Endothelial cell of umbilical vein (primary cell): ENCODE measurements around the gene LENEP. TPM values are rescaled to one million over a fixed set of nuclear protein-coding genes. Genes with fewer than 3 reads are reported as not detected.

Experiments used
- BruUV-seq: library from RNA; stranded (reverse); fragments of 400-500 nt; replicated peaks from 2 replicates; lab custom pipeline; 2021; lab: Mats Ljungman, UMichigan
- CTCF ChIA-PET: fragments of 300-600, 350-600 bp; sonication (Branson Sonifier 250); formaldehyde crosslinking; loops from one replicate; lab custom pipeline; 2021; ENCODE audit warnings: antibody characterized with exemption, inconsistent platforms; lab: Charles Lee
- POLR2A ChIA-PET: fragments of 300-600, 350-600 bp; sonication (Branson Sonifier 250); formaldehyde crosslinking; loops from one replicate; lab custom pipeline; 2021; ENCODE audit warnings: antibody characterized with exemption, inconsistent platforms; lab: Charles Lee
- DNase-seq: peaks from one replicate; pipeline ENCODE4 v3.0.0-alpha.2; 2011; ENCODE audit warnings: low read depth, low spot score
- FAIRE-seq: peaks from 2 replicates; lab custom pipeline; 2011; peaks lifted over from hg19 to GRCh38; lab: Jason Lieb, UNC
- H2AFZ ChIP-seq: 2 replicates; pipeline ENCODE4 v1.6.0; 2012; ENCODE audit warnings: low read depth, low read length, control low read depth, inconsistent platforms
- H3K27ac ChIP-seq: 2 replicates; pipeline ENCODE4 v1.5.1; 2011; ENCODE audit warnings: low read depth, mild to moderate bottlenecking, control low read depth, low read length, moderate library complexity; ENCODE audit not compliant: insufficient read depth
- H3K27me3 ChIP-seq, 2 experiments: 2 replicates each; pipeline versions ENCODE4 v1.6.0 to v1.6.1; 2011; ENCODE audit warnings: low read length in 2 of 2, mixed read lengths in 1 of 2; ENCODE audit not compliant: control insufficient read depth in 2 of 2, insufficient read depth in 2 of 2
- H3K36me3 ChIP-seq, 2 experiments: 2 replicates in 1 of 2; 3 replicates in 1 of 2; pipeline ENCODE4 v1.5.1; 2011; ENCODE audit warnings: low read length in 2 of 2, mild to moderate bottlenecking in 1 of 2, moderate library complexity in 1 of 2; ENCODE audit not compliant: control insufficient read depth in 2 of 2, insufficient read depth in 2 of 2; ENCODE audit errors: extremely low read depth in 1 of 2
- H3K4me1 ChIP-seq: 3 replicates; pipeline ENCODE4 v1.5.1; 2011; ENCODE audit warnings: mild to moderate bottlenecking, low read length; ENCODE audit not compliant: control insufficient read depth, insufficient read depth; ENCODE audit errors: extremely low read depth
- H3K4me2 ChIP-seq: 2 replicates; pipeline ENCODE4 v1.6.1; 2011; ENCODE audit warnings: low read length, control low read depth, mixed read lengths; ENCODE audit not compliant: insufficient read depth
- H3K4me3 ChIP-seq, 3 experiments: fragments of 200-600 bp in 1 of 3; sonication (generic), shearing (Covaris generic) in 1 of 3; replicated peaks in 1 of 3; 2 replicates each; pipeline ENCODE4 v1.5.1; 2011 to 2016; ENCODE audit warnings: control low read depth in 3 of 3, low read length in 3 of 3, mild to moderate bottlenecking in 2 of 3, inconsistent platforms in 1 of 3, low read depth in 1 of 3, moderate library complexity in 1 of 3; ENCODE audit not compliant: insufficient read depth in 1 of 3
- H3K79me2 ChIP-seq: 2 replicates; pipeline ENCODE4 v1.6.0; 2012; ENCODE audit warnings: low read length, inconsistent platforms; ENCODE audit not compliant: control insufficient read depth, insufficient read depth
- H3K9ac ChIP-seq: replicated peaks from 2 replicates; pipeline ENCODE3; 2011; ENCODE audit warnings: low read length, control low read depth; ENCODE audit not compliant: insufficient read depth; ENCODE audit errors: extremely low read depth
- H3K9me1 ChIP-seq: replicated peaks from 3 replicates; pipeline ENCODE4 v1.6.0; 2011; ENCODE audit warnings: mild to moderate bottlenecking, low read length; ENCODE audit not compliant: control insufficient read depth, insufficient read depth; ENCODE audit errors: extremely low read depth
- H3K9me3 ChIP-seq: replicated peaks from 2 replicates; pipeline ENCODE4 v1.5.1; 2012; ENCODE audit warnings: low read length, inconsistent platforms; ENCODE audit not compliant: control insufficient read depth, insufficient read depth
- H4K20me1 ChIP-seq: replicated peaks from 2 replicates; pipeline ENCODE3; 2011; ENCODE audit warnings: mild to moderate bottlenecking, low read length; ENCODE audit not compliant: control insufficient read depth, insufficient read depth; ENCODE audit errors: extremely low read depth
- EZH2 ChIP-seq: IDR thresholded peaks from 2 replicates; pipeline ENCODE4 v1.6.1; 2012; ENCODE audit warnings: borderline replicate concordance, low read depth, mild to moderate bottlenecking, moderate library complexity, low read length, inconsistent platforms; ENCODE audit not compliant: severe bottlenecking
- FOS ChIP-seq: IDR thresholded peaks from 2 replicates; pipeline ENCODE4 v1.6.1; 2011; ENCODE audit warnings: mild to moderate bottlenecking, low read length, moderate library complexity, borderline replicate concordance; ENCODE audit not compliant: insufficient read depth
- GATA2 ChIP-seq: IDR thresholded peaks from 2 replicates; pipeline ENCODE4 v1.7.0; 2011; ENCODE audit warnings: low read depth, mild to moderate bottlenecking, moderate library complexity, mixed read lengths, low read length; ENCODE audit not compliant: insufficient read length, insufficient read depth
- JUN ChIP-seq: IDR thresholded peaks from 2 replicates; pipeline ENCODE4 v1.6.1; 2011; ENCODE audit warnings: borderline replicate concordance, low read depth; ENCODE audit not compliant: insufficient read length, insufficient read depth
- MYC ChIP-seq: IDR thresholded peaks from one replicate; pipeline ENCODE4 v1.6.1; 2011; ENCODE audit warnings: mild to moderate bottlenecking, low read depth, low read length
- POLR2A ChIP-seq: IDR thresholded peaks from 2 replicates; pipeline ENCODE4 v1.6.1; 2012; ENCODE audit warnings: low read depth, mild to moderate bottlenecking, control low read depth, low read length
- POLR2AphosphoS5 ChIP-seq: IDR thresholded peaks from 2 replicates; pipeline ENCODE4 v1.6.1; 2012; ENCODE audit warnings: low read depth, mild to moderate bottlenecking, control low read depth, low read length, moderate library complexity; ENCODE audit not compliant: insufficient read depth
- dilution Hi-C: fragments of 300-500 bp; cut with MboI; formaldehyde crosslinking; loops from one replicate; pipeline ENCODE4 v1.15.0; 2019; ENCODE audit warnings: low sequenced_read_pairs; ENCODE audit not compliant: extremely low pct_ligation_motif_present
- intact Hi-C: fragments of 100-400 bp; cut with micrococcal nuclease; formaldehyde crosslinking; loops from one replicate; pipeline ENCODE4 v1.10.0; 2022
- polyA plus RNA-seq, 4 experiments: library from polyadenylated mRNA; depleted of rRNA in 3 of 4; stranded (reverse) in 3 of 4; unstranded in 1 of 4; fragments of >200 nt; gene quantifications; 2 replicates each; pipeline versions ENCODE4 v1.2.1 to v1.2.3, GENCODE V29; 2011 to 2012; ENCODE audit warnings: missing spikeins in 1 of 4
- total RNA-seq: library from RNA; stranded (reverse); gene quantifications from 2 replicates; pipeline ENCODE4 v1.2.3, GENCODE V29; 2021
- TF ChIP-seq, protein P1 (sequence below), 2 donors: IDR thresholded peaks; 1 replicate in 1 of 2; 2 replicates in 1 of 2; pipeline ENCODE4 v1.5.1; 2011; ENCODE audit warnings: low read length in 2 of 2, mild to moderate bottlenecking in 2 of 2, moderate library complexity in 2 of 2, control low read depth in 1 of 2, inconsistent platforms in 1 of 2, low read depth in 1 of 2; ENCODE audit not compliant: insufficient read depth in 1 of 2; ENCODE audit errors: extremely low read depth in 1 of 2
- TF ChIP-seq, protein P2 (sequence below): IDR thresholded peaks from 2 replicates; pipeline ENCODE4 v1.6.1; 2011; ENCODE audit not compliant: insufficient read depth, insufficient read length

LENEP gene
- total and polyA plus RNA-seq, 2 donors (not counting 3 experiments of a cell fraction or from before 2014, with no cell fraction given), result 0.64 TPM; not detected in 1

DNA sequence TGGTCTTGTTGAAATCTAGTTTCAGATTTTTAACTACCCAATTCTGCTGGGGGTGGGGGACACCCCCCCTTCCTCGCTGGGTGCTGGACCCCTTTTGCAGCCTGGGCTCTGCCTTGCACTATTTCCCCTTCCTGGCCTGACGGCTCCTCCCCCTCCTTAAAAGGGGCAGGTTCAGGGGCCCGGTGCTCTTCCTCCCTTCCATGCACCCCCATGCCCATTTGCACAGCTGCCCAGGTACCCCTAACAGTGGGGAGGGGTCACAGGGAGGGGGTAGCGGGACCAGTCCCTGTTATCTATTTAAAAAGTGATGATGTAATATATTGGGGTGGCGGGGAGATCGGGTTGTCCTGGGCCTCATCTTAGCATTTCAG lies 24.5 kb downstream of the LENEP start:
- ChIA-PET CTCF (interaction anchor here (0.6 to 6.4 kb wide), 50 partner anchors 8 to 598 kb away, joined by 3 to 87 read pairs (median 6); partner anchors contain the start of genes ADAM15, DCST1, DCST2 and FLAD1), POLR2A (interaction anchor here (1.0 to 1.2 kb wide), 2 partner anchors 24 to 47 kb away, joined by 3 read pairs; partner anchors contain the start of genes LENEP and SHC1)
- Histone ChIP-seq H3K79me2 (no peaks in the 10 kb centered on the region), H4K20me1 (no peaks in the 10 kb centered on the region), H3K36me3 (peaks cover 0 to 19% of the 10 kb centered on the region in 2 experiments), H3K27ac (no peak overlapping the region), H3K27me3 (no peaks in the 10 kb centered on the region), H3K4me1 (peaks cover 9% of the 10 kb centered on the region), H3K9me3 (no peaks in the 10 kb centered on the region), H2AFZ (no peak overlapping the region), H3K4me3 (no peak overlapping the region), H3K9ac (peak overlapping the region; percentile 34), H3K9me1 (no peaks in the 10 kb centered on the region), H3K4me2 (peak overlapping the region; percentile 22)
- FAIRE-seq (no peak), DNase-seq (no peak)
- no peak for TF ChIP-seq POLR2A
- TF ChIP-seq MYC, result no peak
- no peak for TF ChIP-seq EZH2
- no peak for TF ChIP-seq FOS
- TF ChIP-seq GATA2, result no peak
- no peak for TF ChIP-seq POLR2AphosphoS5
- TF ChIP-seq, protein P1, sequence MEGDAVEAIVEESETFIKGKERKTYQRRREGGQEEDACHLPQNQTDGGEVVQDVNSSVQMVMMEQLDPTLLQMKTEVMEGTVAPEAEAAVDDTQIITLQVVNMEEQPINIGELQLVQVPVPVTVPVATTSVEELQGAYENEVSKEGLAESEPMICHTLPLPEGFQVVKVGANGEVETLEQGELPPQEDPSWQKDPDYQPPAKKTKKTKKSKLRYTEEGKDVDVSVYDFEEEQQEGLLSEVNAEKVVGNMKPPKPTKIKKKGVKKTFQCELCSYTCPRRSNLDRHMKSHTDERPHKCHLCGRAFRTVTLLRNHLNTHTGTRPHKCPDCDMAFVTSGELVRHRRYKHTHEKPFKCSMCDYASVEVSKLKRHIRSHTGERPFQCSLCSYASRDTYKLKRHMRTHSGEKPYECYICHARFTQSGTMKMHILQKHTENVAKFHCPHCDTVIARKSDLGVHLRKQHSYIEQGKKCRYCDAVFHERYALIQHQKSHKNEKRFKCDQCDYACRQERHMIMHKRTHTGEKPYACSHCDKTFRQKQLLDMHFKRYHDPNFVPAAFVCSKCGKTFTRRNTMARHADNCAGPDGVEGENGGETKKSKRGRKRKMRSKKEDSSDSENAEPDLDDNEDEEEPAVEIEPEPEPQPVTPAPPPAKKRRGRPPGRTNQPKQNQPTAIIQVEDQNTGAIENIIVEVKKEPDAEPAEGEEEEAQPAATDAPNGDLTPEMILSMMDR (IDR thresholded peaks at IDR 0.05; ENCODE audit: extremely low read depth in 1 of 2, insufficient read depth in 1 of 2, low read depth in 1 of 2, low read length in 2 of 2), result no peak
- TF ChIP-seq, protein P2, sequence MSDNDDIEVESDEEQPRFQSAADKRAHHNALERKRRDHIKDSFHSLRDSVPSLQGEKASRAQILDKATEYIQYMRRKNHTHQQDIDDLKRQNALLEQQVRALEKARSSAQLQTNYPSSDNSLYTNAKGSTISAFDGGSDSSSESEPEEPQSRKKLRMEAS, result no peak
- TF ChIP-seq JUN, result no peak
- intact Hi-C loops (loop anchor here (1.0 to 5.0 kb wide), 6 partner anchors 16 to 461 kb away; partner anchors contain the start of genes CKS1B, PYGO2, UBE2Q1 and ZBTB7B), dilution Hi-C loops (no loop called here)
- no TSS peak for BruUV-seq
